ENCODE data around the gene SIRT4. TPM values are rescaled to one million over a fixed set of nuclear protein-coding genes. Genes with fewer than 3 reads are reported as not detected.

SIRT4 gene
- total and polyA plus RNA-seq, 2 of the 13 experiments (the other 11 are each of a cell fraction or from before 2014, with no cell fraction given): 3.4 to 5.8 TPM

DNA sequence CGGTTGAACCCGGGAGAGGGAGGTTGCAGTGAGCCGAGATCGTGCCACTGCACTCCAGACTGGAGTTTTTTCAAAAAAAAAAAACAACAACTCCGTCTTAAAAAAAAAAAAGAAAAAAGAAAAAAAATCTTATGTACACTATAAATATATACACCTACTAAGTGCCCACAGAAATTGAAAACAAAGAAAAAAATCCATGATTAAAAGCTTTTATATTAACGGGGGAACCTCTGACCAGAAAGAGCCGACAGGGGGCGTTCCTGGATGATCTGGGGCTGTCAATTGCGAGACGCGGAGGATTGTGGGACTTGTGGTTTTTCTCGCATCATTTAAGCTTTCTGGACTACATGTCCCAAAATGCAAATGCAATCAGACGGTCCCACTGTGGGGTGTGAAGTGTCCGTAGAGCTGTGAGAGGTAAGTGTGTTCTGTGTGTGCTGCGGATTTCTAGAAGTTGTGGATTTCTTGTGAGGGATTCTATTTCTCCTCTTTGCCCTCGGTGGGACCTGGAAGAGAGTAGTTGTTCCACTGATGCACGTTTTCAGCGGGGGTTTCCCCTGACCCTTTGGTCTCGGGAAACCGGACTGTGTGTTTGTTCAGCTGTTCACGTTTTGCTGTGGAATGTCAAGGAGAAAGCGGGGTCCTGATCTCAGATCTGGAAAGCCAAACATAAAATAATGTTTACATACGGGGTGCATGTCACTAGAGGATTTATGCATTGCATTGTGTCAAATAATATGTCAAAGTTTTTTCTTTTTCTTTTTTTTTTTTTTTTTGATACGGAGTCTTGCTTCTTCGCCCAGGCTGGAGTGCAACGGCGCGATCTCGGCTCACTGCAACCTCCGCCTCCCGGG, at the start of gene SIRT4 (continued):
- peak in 1 of 2 experiments; percentile 73; a peak in 2 of 4 replicates for TF ChIP-seq NR2F1 (CRISPR knock-in tag; IDR thresholded peaks at IDR 0.05)
- TF ChIP-seq NR2F6 (IDR thresholded peaks at IDR 0.05): peak; percentile 20; the same call in 1 of the 2 replicates
- 0 out of 2 replicates have a peak, but pooled peaks have one; percentile 30 for TF ChIP-seq NR2F6 (CRISPR knock-in tag; IDR thresholded peaks at IDR 0.05)
- TF ChIP-seq, protein P1, sequence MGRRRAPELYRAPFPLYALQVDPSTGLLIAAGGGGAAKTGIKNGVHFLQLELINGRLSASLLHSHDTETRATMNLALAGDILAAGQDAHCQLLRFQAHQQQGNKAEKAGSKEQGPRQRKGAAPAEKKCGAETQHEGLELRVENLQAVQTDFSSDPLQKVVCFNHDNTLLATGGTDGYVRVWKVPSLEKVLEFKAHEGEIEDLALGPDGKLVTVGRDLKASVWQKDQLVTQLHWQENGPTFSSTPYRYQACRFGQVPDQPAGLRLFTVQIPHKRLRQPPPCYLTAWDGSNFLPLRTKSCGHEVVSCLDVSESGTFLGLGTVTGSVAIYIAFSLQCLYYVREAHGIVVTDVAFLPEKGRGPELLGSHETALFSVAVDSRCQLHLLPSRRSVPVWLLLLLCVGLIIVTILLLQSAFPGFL (CRISPR knock-in tag; IDR thresholded peaks at IDR 0.05): no peak
- no peak for TF ChIP-seq EHMT2 (IDR thresholded peaks at IDR 0.05; ENCODE audit: borderline replicate concordance, low read depth, low read length)
- TF ChIP-seq ZSCAN9 (CRISPR knock-in tag; IDR thresholded peaks at IDR 0.05; ENCODE audit: borderline replicate concordance): 0 out of 2 replicates have a peak, but pooled peaks have one; percentile 68
- no peak for TF ChIP-seq CHD2 (IDR thresholded peaks at IDR 0.05; ENCODE audit: low read depth, low read length)
- TF ChIP-seq, protein P2, sequence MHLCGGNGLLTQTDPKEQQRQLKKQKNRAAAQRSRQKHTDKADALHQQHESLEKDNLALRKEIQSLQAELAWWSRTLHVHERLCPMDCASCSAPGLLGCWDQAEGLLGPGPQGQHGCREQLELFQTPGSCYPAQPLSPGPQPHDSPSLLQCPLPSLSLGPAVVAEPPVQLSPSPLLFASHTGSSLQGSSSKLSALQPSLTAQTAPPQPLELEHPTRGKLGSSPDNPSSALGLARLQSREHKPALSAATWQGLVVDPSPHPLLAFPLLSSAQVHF (CRISPR knock-in tag; IDR thresholded peaks at IDR 0.05): no peak
- no peak for TF ChIP-seq JUN (CRISPR knock-in tag; IDR thresholded peaks at IDR 0.05)
- TF ChIP-seq ZNF343 (CRISPR knock-in tag; IDR thresholded peaks at IDR 0.05): no peak
- peak; percentile 53; the same call in 1 of the 2 replicates for TF ChIP-seq NCOR1 (IDR thresholded peaks at IDR 0.05; ENCODE audit: borderline replicate concordance, low read length)
- TF ChIP-seq TCF7L2 (IDR thresholded peaks at IDR 0.05; ENCODE audit: low read depth, low read length): no peak
- 0 out of 2 replicates have a peak, but pooled peaks have one; percentile 41 for TF ChIP-seq ZBTB7B (CRISPR knock-in tag; IDR thresholded peaks at IDR 0.05)
- no peak for TF ChIP-seq ZNF124 (CRISPR knock-in tag; IDR thresholded peaks at IDR 0.05)
- TF ChIP-seq, protein P3, sequence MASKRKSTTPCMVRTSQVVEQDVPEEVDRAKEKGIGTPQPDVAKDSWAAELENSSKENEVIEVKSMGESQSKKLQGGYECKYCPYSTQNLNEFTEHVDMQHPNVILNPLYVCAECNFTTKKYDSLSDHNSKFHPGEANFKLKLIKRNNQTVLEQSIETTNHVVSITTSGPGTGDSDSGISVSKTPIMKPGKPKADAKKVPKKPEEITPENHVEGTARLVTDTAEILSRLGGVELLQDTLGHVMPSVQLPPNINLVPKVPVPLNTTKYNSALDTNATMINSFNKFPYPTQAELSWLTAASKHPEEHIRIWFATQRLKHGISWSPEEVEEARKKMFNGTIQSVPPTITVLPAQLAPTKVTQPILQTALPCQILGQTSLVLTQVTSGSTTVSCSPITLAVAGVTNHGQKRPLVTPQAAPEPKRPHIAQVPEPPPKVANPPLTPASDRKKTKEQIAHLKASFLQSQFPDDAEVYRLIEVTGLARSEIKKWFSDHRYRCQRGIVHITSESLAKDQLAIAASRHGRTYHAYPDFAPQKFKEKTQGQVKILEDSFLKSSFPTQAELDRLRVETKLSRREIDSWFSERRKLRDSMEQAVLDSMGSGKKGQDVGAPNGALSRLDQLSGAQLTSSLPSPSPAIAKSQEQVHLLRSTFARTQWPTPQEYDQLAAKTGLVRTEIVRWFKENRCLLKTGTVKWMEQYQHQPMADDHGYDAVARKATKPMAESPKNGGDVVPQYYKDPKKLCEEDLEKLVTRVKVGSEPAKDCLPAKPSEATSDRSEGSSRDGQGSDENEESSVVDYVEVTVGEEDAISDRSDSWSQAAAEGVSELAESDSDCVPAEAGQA (IDR thresholded peaks at IDR 0.05; ENCODE audit: low read depth): 0 out of 2 replicates have a peak, but pooled peaks have one; percentile 23
- TF ChIP-seq, protein P3 (CRISPR knock-in tag; IDR thresholded peaks at IDR 0.05; ENCODE audit: borderline replicate concordance): no peak
- 0 out of 2 replicates have a peak, but pooled peaks have one; percentile 20 for TF ChIP-seq ZNF3 (CRISPR knock-in tag; IDR thresholded peaks at IDR 0.05)
- TF ChIP-seq SP140L (CRISPR knock-in tag; IDR thresholded peaks at IDR 0.05; ENCODE audit: borderline replicate concordance): 0 out of 2 replicates have a peak, but pooled peaks have one; percentile 36
- TF ChIP-seq ZFP36L1 (CRISPR knock-in tag; IDR thresholded peaks at IDR 0.05): peak; percentile 30; the same call in 1 of the 2 replicates
- peak; percentile 52 for TF ChIP-seq PHF8 (CRISPR knock-in tag; IDR thresholded peaks at IDR 0.05)
- TF ChIP-seq PHF21A (CRISPR knock-in tag; IDR thresholded peaks at IDR 0.05): no peak
- TF ChIP-seq ZNF160 (CRISPR knock-in tag; IDR thresholded peaks at IDR 0.05): no peak
- TF ChIP-seq ZNF713 (CRISPR knock-in tag; IDR thresholded peaks at IDR 0.05): no peak
- peak; percentile 16 for TF ChIP-seq GATAD2A (CRISPR knock-in tag; IDR thresholded peaks at IDR 0.05)

Measured in HepG2 (cell line).